Stimulated activated CD8-positive, alpha-beta memory T cell treated with anti-CD3 and anti-CD28 coated beads, Interleukin-2, amount 100 ng/mL, for 1 hour (primary cell): ENCODE measurements around the gene EDC3.
A peak's percentile ranks its signal among the peaks of the same experiment; 100 is the strongest.
"Not testable (repeated sequence)": the region's sequence is repeated elsewhere in the genome, so short reads cannot be mapped to it uniquely, and the experiment has no call there.

ENCODE experiments used
- DNase-seq, 2 donors: peaks; one replicate each; pipeline ENCODE4 v3.0.0-alpha.2; 2020; ENCODE audit warnings: low read depth in 2 of 2

Gene EDC3

GRCh38 chr15:74648051-74648842 lies 47.6 kb downstream of the EDC3 start:
- no peak for DNase-seq

GRCh38 chr15:74646480-74646879 lies 49.3 kb downstream of the EDC3 start:
- DNase-seq: no peak

- DNase-seq: no peak
These were observed 52.1 kb downstream of the EDC3 start for GRCh38 chr15:74643665-74644204.

- no peak for DNase-seq
These were observed 52.8 kb downstream of the EDC3 start for GRCh38 chr15:74642734-74643664.

GRCh38 chr15:74642348-74642733 lies 53.5 kb downstream of the EDC3 start:
- DNase-seq: no peak

GRCh38 chr15:74641151-74641550 lies 54.7 kb downstream of the EDC3 start:
- DNase-seq: no peak

- no peak for DNase-seq
These were observed 58.8 kb downstream of the EDC3 start for GRCh38 chr15:74636984-74637383.

GRCh38 chr15:74635228-74635627 lies 60.6 kb downstream of the EDC3 start:
- DNase-seq: peak; percentile 35 to 46

GRCh38 chr15:74633781-74634180 lies 62.0 kb downstream of the EDC3 start:
- DNase-seq: no peak

- DNase-seq: no peak
These were observed 63.2 kb downstream of the EDC3 start for GRCh38 chr15:74632601-74633000.

- peak; percentile 24 to 33 for DNase-seq
These were observed 63.8 kb downstream of the EDC3 start for GRCh38 chr15:74631935-74632560.

GRCh38 chr15:74631408-74631807 lies 64.4 kb downstream of the EDC3 start:
- no peak for DNase-seq

- no peak for DNase-seq
These were observed 64.8 kb downstream of the EDC3 start for GRCh38 chr15:74631087-74631385.

- no peak for DNase-seq
These were observed 65.3 kb downstream of the EDC3 start for GRCh38 chr15:74630284-74631086.

- DNase-seq: not testable (repeated sequence)
These were observed 66.1 kb downstream of the EDC3 start for GRCh38 chr15:74629696-74630095.

- DNase-seq: no peak
These were observed 66.9 kb downstream of the EDC3 start for GRCh38 chr15:74628949-74629348.

- DNase-seq: no peak
These were observed 67.6 kb downstream of the EDC3 start for GRCh38 chr15:74628199-74628598.

GRCh38 chr15:74627766-74628165 lies 68.1 kb downstream of the EDC3 start:
- DNase-seq: no peak

- DNase-seq: no peak
These were observed 68.8 kb downstream of the EDC3 start for GRCh38 chr15:74626752-74627692.

GRCh38 chr15:74626336-74626735 lies 69.5 kb downstream of the EDC3 start:
- no peak for DNase-seq
